GM12865 (cell line): ENCODE measurements around the gene AZGP1.
A peak's percentile ranks its signal among the peaks of the same experiment; 100 is the strongest.

Experiments used
- DNase-seq: peaks from one replicate; pipeline ENCODE4 v3.0.0; 2010; ENCODE audit warnings: low read depth
- H3K4me3 ChIP-seq: 2 replicates; pipeline ENCODE4 v1.5.1; 2011; ENCODE audit warnings: mild to moderate bottlenecking, low read depth, low read length, control low read depth
- TF ChIP-seq, protein P1 (sequence below): IDR thresholded peaks from 2 replicates; pipeline ENCODE4 v1.5.1; 2011; ENCODE audit warnings: low read length, control low read depth, low read depth, inconsistent platforms; ENCODE audit not compliant: insufficient read depth; ENCODE audit errors: missing control alignments

AZGP1 gene

DNA sequence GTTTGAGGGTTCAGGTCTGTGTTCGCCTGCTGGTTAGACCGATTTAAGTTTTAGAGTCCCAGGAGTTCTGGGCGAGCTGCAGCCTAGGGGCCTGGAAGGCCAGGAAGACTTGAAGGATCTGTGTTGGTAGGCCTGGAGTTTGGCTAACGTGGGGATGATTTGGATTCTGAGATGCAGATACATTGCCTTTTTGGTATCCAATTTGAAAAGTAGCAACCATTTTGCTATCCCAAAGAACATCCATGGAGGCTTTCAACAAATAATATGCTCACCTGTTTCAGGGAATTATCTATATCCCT lies 56.1 kb downstream of the AZGP1 start:
- peak overlapping the region; percentile 98 for H3K4me3 ChIP-seq
- TF ChIP-seq, protein P1, sequence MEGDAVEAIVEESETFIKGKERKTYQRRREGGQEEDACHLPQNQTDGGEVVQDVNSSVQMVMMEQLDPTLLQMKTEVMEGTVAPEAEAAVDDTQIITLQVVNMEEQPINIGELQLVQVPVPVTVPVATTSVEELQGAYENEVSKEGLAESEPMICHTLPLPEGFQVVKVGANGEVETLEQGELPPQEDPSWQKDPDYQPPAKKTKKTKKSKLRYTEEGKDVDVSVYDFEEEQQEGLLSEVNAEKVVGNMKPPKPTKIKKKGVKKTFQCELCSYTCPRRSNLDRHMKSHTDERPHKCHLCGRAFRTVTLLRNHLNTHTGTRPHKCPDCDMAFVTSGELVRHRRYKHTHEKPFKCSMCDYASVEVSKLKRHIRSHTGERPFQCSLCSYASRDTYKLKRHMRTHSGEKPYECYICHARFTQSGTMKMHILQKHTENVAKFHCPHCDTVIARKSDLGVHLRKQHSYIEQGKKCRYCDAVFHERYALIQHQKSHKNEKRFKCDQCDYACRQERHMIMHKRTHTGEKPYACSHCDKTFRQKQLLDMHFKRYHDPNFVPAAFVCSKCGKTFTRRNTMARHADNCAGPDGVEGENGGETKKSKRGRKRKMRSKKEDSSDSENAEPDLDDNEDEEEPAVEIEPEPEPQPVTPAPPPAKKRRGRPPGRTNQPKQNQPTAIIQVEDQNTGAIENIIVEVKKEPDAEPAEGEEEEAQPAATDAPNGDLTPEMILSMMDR = no peak
- no peak for DNase-seq

DNA sequence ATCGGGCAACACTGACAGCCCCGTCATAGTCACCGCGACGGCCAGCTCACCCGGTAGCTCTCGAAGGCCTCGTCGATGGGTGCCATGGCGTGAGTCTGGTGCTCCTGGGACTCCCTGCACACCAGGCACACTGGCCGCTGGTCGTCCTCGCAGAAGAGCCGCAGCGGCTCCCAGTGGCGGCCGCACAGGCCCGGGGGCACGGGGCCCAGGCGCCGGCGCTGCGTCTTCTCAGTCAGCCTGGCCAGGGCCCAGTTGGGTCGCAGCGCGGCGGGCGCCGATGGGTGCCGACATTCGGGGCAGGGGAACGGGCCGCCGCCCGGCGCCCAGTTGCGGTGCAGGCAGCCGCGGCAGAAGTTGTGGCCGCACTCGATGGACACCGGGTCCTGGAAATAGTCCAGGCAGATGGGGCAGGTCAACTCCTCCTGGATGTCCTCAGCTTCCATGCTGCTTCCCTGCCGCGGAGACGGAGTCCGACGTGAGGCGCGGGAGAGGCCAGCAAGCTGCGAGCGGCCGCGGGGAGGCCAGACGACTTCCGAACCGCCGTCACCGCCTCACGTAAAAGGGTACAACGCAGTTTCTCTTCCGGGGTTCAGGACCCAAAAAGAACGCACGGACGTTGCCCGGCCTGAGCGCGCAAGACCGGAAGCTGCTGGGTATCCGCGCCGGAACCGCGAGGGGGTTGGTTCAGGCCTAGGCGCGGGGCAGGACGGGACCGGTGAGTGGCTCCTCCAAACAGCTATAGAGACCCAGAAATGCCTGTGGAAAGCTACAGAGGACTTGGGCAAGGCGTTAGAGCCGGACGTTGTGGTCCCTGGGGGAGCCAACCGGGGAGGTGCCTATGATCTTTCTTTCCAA lies 56.6 kb downstream of the AZGP1 start, which contains the start of gene TRIM4:
TSS of gene TRIM4 (minus strand) at position 572 of the 855 bp plus-strand sequence. CDS start at position 443, 129 bp downstream.
- peak; percentile 97 for DNase-seq
- peak within 1 kb of the TSS; percentile 98 for H3K4me3 ChIP-seq
- TF ChIP-seq, protein P1 = peak; percentile 22
